ENCODE data around the gene TRPC1.
"Not testable (repeated sequence)": the region's sequence is repeated elsewhere in the genome, so short reads cannot be mapped to it uniquely, and the experiment has no call there.

The TRPC1 gene

DNA sequence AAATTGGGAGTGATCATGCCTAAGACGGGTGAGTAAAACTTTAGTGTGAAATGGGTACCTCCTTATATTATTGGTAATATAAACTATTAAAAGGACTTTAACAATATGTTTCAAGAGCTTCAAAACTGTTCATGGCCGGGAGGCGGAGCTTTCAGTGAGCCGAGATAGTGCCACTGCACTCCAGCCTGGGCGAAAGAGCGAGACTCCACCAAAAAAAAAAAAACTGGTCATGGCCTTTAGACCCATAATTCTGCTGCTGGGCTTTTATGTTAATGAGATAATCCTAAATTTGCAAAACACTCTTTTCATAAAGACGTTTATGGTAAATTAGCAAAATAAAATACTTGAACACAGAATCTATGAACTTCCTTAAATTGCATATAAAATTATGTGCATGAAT is 22.8 kb downstream of the TRPC1 start:
- H3K4me3 ChIP-seq = no peak overlapping the region
- H3K9me3 ChIP-seq = no peaks in the 10 kb centered on the region
- H3K9ac ChIP-seq = no peak overlapping the region
- no peaks in the 10 kb centered on the region for H4K20me1 ChIP-seq
- H3K4me1 ChIP-seq = no peaks in the 10 kb centered on the region
- no peak for TF ChIP-seq Cebpa-rat (IDR thresholded peaks at IDR 0.05)
- no peaks in the 10 kb centered on the region for H3K27me3 ChIP-seq
- no peak overlapping the region for H3K4me2 ChIP-seq
- no peak overlapping the region for H3K27ac ChIP-seq
- H3K36me3 ChIP-seq = peaks cover 8% of the 10 kb centered on the region; the same call in 1 of the 2 replicates

DNA sequence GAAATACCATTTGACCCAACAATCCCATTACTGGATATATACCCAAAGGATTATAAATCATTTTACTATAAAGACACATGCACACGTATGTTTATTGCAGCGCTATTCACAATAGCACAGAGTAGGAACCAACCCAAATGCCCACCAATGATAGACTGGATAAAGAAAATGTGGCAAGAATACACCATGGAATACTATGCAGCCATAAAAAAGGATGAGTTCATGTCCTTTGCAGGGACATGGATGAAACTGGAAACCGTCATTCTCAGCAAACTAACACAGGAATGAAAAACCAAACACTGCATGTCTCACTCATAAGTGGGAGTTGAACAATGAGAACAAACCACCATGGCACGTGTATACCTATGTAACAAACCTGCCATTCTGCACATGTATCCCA is 26.7 kb downstream of the TRPC1 start:
- H3K4me1 ChIP-seq, H3K9me3 ChIP-seq, H3K36me3 ChIP-seq, H4K20me1 ChIP-seq, H3K4me2 ChIP-seq, H3K27me3 ChIP-seq, H3K9ac ChIP-seq, H3K27ac ChIP-seq, H3K4me3 ChIP-seq: not testable (repeated sequence)

DNA sequence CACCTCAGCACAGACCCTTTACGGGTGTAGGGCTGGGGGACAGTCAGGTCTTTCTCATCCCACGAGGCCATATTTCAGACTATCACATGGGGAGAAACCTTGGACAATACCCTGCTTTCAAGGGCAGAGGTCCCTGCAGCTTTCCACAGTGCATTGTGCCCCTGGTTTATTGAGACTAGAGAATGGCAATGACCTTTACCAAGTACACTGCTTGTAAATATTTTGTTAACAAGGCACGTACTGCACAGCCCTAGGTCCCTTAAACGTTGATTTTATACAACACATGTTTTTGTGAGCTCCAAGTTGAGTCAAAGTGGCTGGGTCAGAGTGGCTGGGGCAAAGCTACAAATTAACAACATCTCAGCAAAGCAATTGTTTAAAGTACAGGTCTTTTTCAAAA is 28.8 kb downstream of the TRPC1 start:
- H3K27me3 ChIP-seq, H4K20me1 ChIP-seq, H3K9me3 ChIP-seq, H3K4me3 ChIP-seq, H3K36me3 ChIP-seq, H3K9ac ChIP-seq, H3K4me1 ChIP-seq, H3K27ac ChIP-seq, H3K4me2 ChIP-seq: not testable (repeated sequence)

- Histone ChIP-seq H3K4me2 (no peak overlapping the region), H3K4me3 (no peak overlapping the region), H3K9me3 (no peaks in the 10 kb centered on the region)
Measured at GRCh38 chr3:142754494-142754893, 30.7 kb downstream of the TRPC1 start.

DNA sequence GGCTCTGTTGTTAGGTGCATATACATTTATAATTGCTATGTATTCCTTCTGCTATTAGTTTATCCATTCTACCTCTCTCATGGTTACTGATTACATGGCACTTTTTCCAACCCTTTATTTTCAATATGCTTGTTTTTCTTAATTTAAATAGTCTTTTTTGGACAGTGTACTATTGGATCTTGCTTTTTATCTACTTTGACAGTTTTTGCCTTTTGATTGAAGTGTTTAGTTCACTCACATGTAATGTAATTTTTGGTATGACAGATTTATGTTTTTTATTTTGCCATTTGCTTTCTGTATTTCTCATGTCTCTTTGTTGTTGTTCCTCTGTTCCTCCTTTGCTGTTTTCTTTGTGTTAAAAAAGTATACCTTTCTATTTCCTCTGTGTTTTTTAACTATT is 44.5 kb downstream of the TRPC1 start:
- no peaks in the 10 kb centered on the region for H3K27me3 ChIP-seq
- no peak overlapping the region for H3K4me3 ChIP-seq
- H3K9me3 ChIP-seq = peaks cover 4% of the 10 kb centered on the region; the same call in 1 of the 2 replicates
- H3K9ac ChIP-seq = no peak overlapping the region
- no peak for TF ChIP-seq Cebpa-rat (IDR thresholded peaks at IDR 0.05)
- no peak overlapping the region for H3K4me2 ChIP-seq
- no peaks in the 10 kb centered on the region for H4K20me1 ChIP-seq
- peaks cover 7% of the 10 kb centered on the region; the same call in 1 of the 2 replicates for H3K36me3 ChIP-seq
- H3K27ac ChIP-seq = no peak overlapping the region
- H3K4me1 ChIP-seq = no peaks in the 10 kb centered on the region

More at GRCh38 chr3:142754494-142754893, 30.7 kb downstream of the TRPC1 start:
- TF ChIP-seq Cebpa-rat (IDR thresholded peaks at IDR 0.05) = no peak
- Histone ChIP-seq H3K36me3 (peaks cover 5% of the 10 kb centered on the region; the same call in 1 of the 2 replicates), H4K20me1 (no peaks in the 10 kb centered on the region), H3K27ac (no peak overlapping the region), H3K4me1 (no peaks in the 10 kb centered on the region), H3K27me3 (no peaks in the 10 kb centered on the region), H3K9ac (no peak overlapping the region)

DNA sequence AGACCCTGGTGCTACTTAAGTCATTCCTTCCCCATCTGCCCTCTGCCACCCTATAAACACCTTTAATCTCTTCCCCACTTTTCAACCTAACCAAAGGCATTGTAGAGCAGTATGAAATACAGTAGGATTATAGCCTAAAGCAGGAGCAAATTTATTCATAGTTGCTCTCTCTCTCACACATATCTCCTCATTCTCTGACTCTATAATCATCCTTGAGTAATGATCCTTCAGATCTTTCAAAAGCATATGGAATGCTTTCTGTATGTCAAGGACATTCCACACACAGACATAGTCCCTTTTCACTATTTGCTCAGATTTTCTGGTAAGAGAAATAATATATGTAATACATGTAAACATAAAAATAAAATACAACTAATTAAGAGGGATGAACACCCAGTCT is 54.1 kb downstream of the TRPC1 start:
- Histone ChIP-seq H3K9ac (no peak overlapping the region), H3K27ac (no peak overlapping the region), H4K20me1 (no peaks in the 10 kb centered on the region), H3K4me1 (no peaks in the 10 kb centered on the region), H3K4me3 (no peak overlapping the region), H3K36me3 (no peaks in the 10 kb centered on the region), H3K9me3 (no peaks in the 10 kb centered on the region), H3K27me3 (no peaks in the 10 kb centered on the region), H3K4me2 (no peak overlapping the region)
- TF ChIP-seq Cebpa-rat (IDR thresholded peaks at IDR 0.05) = no peak

- no peaks in the 10 kb centered on the region for H3K27me3 ChIP-seq
- H3K4me2 ChIP-seq = no peak overlapping the region
- no peak overlapping the region for H3K9ac ChIP-seq
- no peaks in the 10 kb centered on the region for H3K36me3 ChIP-seq
- no peak for TF ChIP-seq Cebpa-rat (IDR thresholded peaks at IDR 0.05)
- H3K4me1 ChIP-seq = no peaks in the 10 kb centered on the region
- no peaks in the 10 kb centered on the region for H4K20me1 ChIP-seq
- no peak overlapping the region for H3K27ac ChIP-seq
- H3K4me3 ChIP-seq = no peak overlapping the region
- no peaks in the 10 kb centered on the region for H3K9me3 ChIP-seq
Measured at GRCh38 chr3:142778541-142778940, 54.7 kb downstream of the TRPC1 start.

DNA sequence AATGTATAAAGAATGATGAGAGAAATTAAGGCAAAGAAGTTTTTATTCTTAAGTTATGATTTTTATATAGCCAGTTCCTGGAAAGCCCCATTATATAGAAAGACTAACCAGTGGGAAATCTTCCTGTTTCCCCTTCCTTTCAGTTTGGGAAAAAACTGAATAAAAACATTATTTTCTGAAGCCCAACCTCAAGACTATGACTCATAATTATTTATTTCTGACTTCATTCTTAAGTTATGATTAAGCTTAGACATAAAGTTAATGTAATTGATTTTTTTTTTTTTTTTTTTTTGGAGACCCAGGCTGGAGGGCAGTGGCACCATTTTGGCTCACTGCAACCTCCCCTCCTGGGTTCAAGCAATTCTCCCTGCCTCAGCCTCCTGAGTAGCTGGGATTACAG is 55.8 kb downstream of the TRPC1 start:
- no peak overlapping the region for H3K27ac ChIP-seq
- no peaks in the 10 kb centered on the region for H3K4me1 ChIP-seq
- H3K36me3 ChIP-seq = no peaks in the 10 kb centered on the region
- no peak overlapping the region for H3K4me2 ChIP-seq
- no peak for TF ChIP-seq Cebpa-rat (IDR thresholded peaks at IDR 0.05)
- H4K20me1 ChIP-seq = no peaks in the 10 kb centered on the region
- no peaks in the 10 kb centered on the region for H3K9me3 ChIP-seq
- no peak overlapping the region for H3K9ac ChIP-seq
- H3K27me3 ChIP-seq = no peaks in the 10 kb centered on the region
- no peak overlapping the region for H3K4me3 ChIP-seq

- Histone ChIP-seq H3K4me1 (no peaks in the 10 kb centered on the region), H3K36me3 (no peaks in the 10 kb centered on the region), H3K9me3 (no peaks in the 10 kb centered on the region), H4K20me1 (no peaks in the 10 kb centered on the region), H3K9ac (no peak overlapping the region), H3K4me3 (no peak overlapping the region), H3K4me2 (no peak overlapping the region), H3K27ac (no peak overlapping the region), H3K27me3 (no peaks in the 10 kb centered on the region)
- TF ChIP-seq Cebpa-rat (IDR thresholded peaks at IDR 0.05) = no peak
Measured at GRCh38 chr3:142782616-142783015, 58.8 kb downstream of the TRPC1 start.

DNA sequence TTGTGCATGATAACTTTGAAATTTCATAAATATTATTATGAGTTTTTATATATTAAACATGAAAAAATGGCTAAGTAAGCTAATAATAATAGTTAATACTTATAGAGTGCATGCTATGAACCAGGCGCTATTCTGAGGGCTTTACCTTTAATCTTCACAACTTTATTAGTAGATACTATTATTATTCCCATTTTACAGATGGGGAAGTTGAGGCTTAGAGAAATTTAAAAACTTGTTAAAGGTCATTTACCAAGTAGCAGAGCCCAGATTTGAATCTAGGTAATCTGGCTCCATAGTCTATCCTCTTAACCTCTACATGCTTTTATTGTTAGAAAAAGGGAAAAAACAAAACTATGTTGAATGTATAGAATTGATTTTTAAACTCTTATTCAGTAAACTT is 60.4 kb downstream of the TRPC1 start:
- Histone ChIP-seq H3K4me2 (no peak overlapping the region), H3K27me3 (no peaks in the 10 kb centered on the region), H3K9ac (no peak overlapping the region), H3K36me3 (no peaks in the 10 kb centered on the region), H3K4me3 (no peak overlapping the region), H4K20me1 (no peaks in the 10 kb centered on the region), H3K4me1 (no peaks in the 10 kb centered on the region), H3K27ac (no peak overlapping the region), H3K9me3 (no peaks in the 10 kb centered on the region)
- TF ChIP-seq Cebpa-rat (IDR thresholded peaks at IDR 0.05) = no peak

- Histone ChIP-seq H3K4me1 (no peaks in the 10 kb centered on the region), H4K20me1 (no peaks in the 10 kb centered on the region), H3K4me2 (no peak overlapping the region), H3K4me3 (no peak overlapping the region), H3K27ac (no peak overlapping the region), H3K36me3 (no peaks in the 10 kb centered on the region), H3K27me3 (no peaks in the 10 kb centered on the region), H3K9ac (no peak overlapping the region), H3K9me3 (no peaks in the 10 kb centered on the region)
- no peak for TF ChIP-seq Cebpa-rat (IDR thresholded peaks at IDR 0.05)
Measured at GRCh38 chr3:142785996-142786395, 62.2 kb downstream of the TRPC1 start.
